H9 (cell line): Measurements from ENCODE around the gene KCNMA1. TPM values are rescaled to one million over a fixed set of nuclear protein-coding genes. Genes with fewer than 3 reads are reported as not detected.

Experiments used
- DNase-seq: peaks from one replicate; pipeline ENCODE4 v3.0.0-alpha.2; 2017
- H2AFZ ChIP-seq: one replicate; pipeline ENCODE4 v1.6.1; 2013; ENCODE audit warnings: mild to moderate bottlenecking, low read length, control low read depth, moderate library complexity
- H2AK5ac ChIP-seq: 2 replicates; pipeline ENCODE4 v1.6.1; 2013; ENCODE audit warnings: low read length, control low read depth, mixed read lengths; ENCODE audit not compliant: insufficient read length
- H2BK120ac ChIP-seq: one replicate; pipeline ENCODE4 v1.6.1; 2013; ENCODE audit warnings: low read depth, mild to moderate bottlenecking, low read length, control low read depth, inconsistent platforms; ENCODE audit not compliant: poor library complexity, severe bottlenecking
- H2BK12ac ChIP-seq: 2 replicates; pipeline ENCODE4 v1.6.1; 2013; ENCODE audit warnings: low read length, control low read depth, mixed read lengths, low read depth; ENCODE audit not compliant: insufficient read length
- H2BK15ac ChIP-seq: 2 replicates; pipeline ENCODE4 v1.6.1; 2013; ENCODE audit warnings: low read depth, low read length, control low read depth
- H2BK20ac ChIP-seq: one replicate; pipeline ENCODE4 v1.6.1; 2013; ENCODE audit warnings: low read depth, mild to moderate bottlenecking, low read length, control low read depth, inconsistent platforms; ENCODE audit not compliant: poor library complexity, severe bottlenecking
- H2BK5ac ChIP-seq: 2 replicates; pipeline ENCODE4 v1.6.1; 2013; ENCODE audit warnings: low read length, control low read depth, mixed read lengths; ENCODE audit not compliant: insufficient read length
- H3K14ac ChIP-seq: 2 replicates; pipeline ENCODE4 v1.6.1; 2013; ENCODE audit warnings: low read length, control low read depth; ENCODE audit not compliant: insufficient read depth
- H3K18ac ChIP-seq: 2 replicates; pipeline ENCODE4 v1.6.1; 2013; ENCODE audit warnings: low read depth, mild to moderate bottlenecking, mixed read lengths, low read length, control low read depth; ENCODE audit not compliant: insufficient read length
- H3K23ac ChIP-seq: 2 replicates; pipeline ENCODE4 v1.6.1; 2013; ENCODE audit warnings: low read length, control low read depth, mixed read lengths, low read depth; ENCODE audit not compliant: insufficient read length
- H3K23me2 ChIP-seq: 2 replicates; pipeline ENCODE4 v1.6.1; 2013; ENCODE audit warnings: low read depth, mild to moderate bottlenecking, mixed read lengths, low read length, control low read depth; ENCODE audit not compliant: insufficient read length, poor library complexity, severe bottlenecking
- H3K27ac ChIP-seq: 2 replicates; pipeline ENCODE4 v1.5.1; 2013; ENCODE audit warnings: low read length, control low read depth, mixed read lengths, low read depth; ENCODE audit not compliant: insufficient read length
- H3K27me3 ChIP-seq: 2 replicates; pipeline ENCODE4 v1.6.1; 2013; ENCODE audit warnings: low read length, control low read depth, inconsistent platforms; ENCODE audit not compliant: insufficient read depth
- H3K4ac ChIP-seq: 2 replicates; pipeline ENCODE4 v1.6.1; 2013; ENCODE audit warnings: low read depth, mild to moderate bottlenecking, control low read depth, inconsistent platforms, low read length, moderate library complexity
- H3K4me1 ChIP-seq: 2 replicates; pipeline ENCODE4 v1.6.1; 2013; ENCODE audit warnings: low read length, control low read depth, inconsistent platforms; ENCODE audit not compliant: insufficient read depth
- H3K4me2 ChIP-seq: 2 replicates; pipeline ENCODE4 v1.6.1; 2013; ENCODE audit warnings: low read length, control low read depth, mixed read lengths; ENCODE audit not compliant: insufficient read length, insufficient read depth
- H3K56ac ChIP-seq: 2 replicates; pipeline ENCODE4 v1.6.1; 2013; ENCODE audit warnings: low read depth, mild to moderate bottlenecking, mixed read lengths, low read length, control low read depth; ENCODE audit not compliant: insufficient read length
- H3K79me1 ChIP-seq: 2 replicates; pipeline ENCODE4 v1.6.1; 2013; ENCODE audit warnings: low read depth, mild to moderate bottlenecking, moderate library complexity, low read length, control low read depth, inconsistent platforms; ENCODE audit not compliant: insufficient read depth, poor library complexity, severe bottlenecking
- H3K79me2 ChIP-seq: 2 replicates; pipeline ENCODE4 v1.6.1; 2013; ENCODE audit warnings: low read length, control low read depth, inconsistent platforms; ENCODE audit not compliant: insufficient read depth
- H3K9ac ChIP-seq: 2 replicates; pipeline ENCODE4 v1.6.1; 2013; ENCODE audit warnings: low read length, control low read depth, mixed read lengths; ENCODE audit not compliant: insufficient read length; ENCODE audit errors: extremely low read depth
- H3K9me3 ChIP-seq: one replicate; pipeline ENCODE4 v1.6.1; 2013; ENCODE audit warnings: low read depth, low read length, inconsistent platforms; ENCODE audit not compliant: control insufficient read depth
- H3T11ph ChIP-seq: one replicate; pipeline ENCODE4 v1.6.1; 2013; ENCODE audit warnings: mild to moderate bottlenecking, low read length, control low read depth, inconsistent platforms
- H4K20me1 ChIP-seq: one replicate; pipeline ENCODE4 v1.6.1; 2013; ENCODE audit not compliant: control insufficient read depth, insufficient read length, insufficient read depth
- H4K5ac ChIP-seq: 2 replicates; pipeline ENCODE4 v1.6.1; 2013; ENCODE audit warnings: low read depth, mild to moderate bottlenecking, mixed read lengths, low read length, control low read depth; ENCODE audit not compliant: insufficient read length
- H4K8ac ChIP-seq: replicated peaks from 2 replicates; pipeline ENCODE4 v1.6.1; 2013; ENCODE audit warnings: low read length, control low read depth, mixed read lengths, low read depth; ENCODE audit not compliant: insufficient read length
- H4K91ac ChIP-seq: 2 replicates; pipeline ENCODE4 v1.6.1; 2013; ENCODE audit warnings: low read depth, mild to moderate bottlenecking, moderate library complexity, mixed read lengths, low read length, control low read depth; ENCODE audit not compliant: insufficient read length
- H3K27ac Mint-ChIP-seq, 3 experiments: 2 replicates in 2 of 3; 3 replicates in 1 of 3; pipeline ENCODE4 v1.8.0; 2020 to 2021; ENCODE audit warnings: mixed read lengths in 3 of 3, mild to moderate bottlenecking in 1 of 3, moderate library complexity in 1 of 3
- H3K27me3 Mint-ChIP-seq: 2 replicates; pipeline ENCODE4 v1.8.0; 2021; ENCODE audit warnings: low read depth, mild to moderate bottlenecking, moderate library complexity, mixed read lengths
- H3K36me3 Mint-ChIP-seq, 3 experiments: 2 replicates in 2 of 3; 3 replicates in 1 of 3; pipeline ENCODE4 v1.8.0; 2020 to 2021; ENCODE audit warnings: low read depth in 3 of 3, mixed read lengths in 3 of 3; ENCODE audit not compliant: insufficient read depth in 1 of 3
- H3K4me1 Mint-ChIP-seq, 2 experiments: 2 replicates each; pipeline ENCODE4 v1.8.0; 2020; ENCODE audit warnings: mixed read lengths in 2 of 2
- H3K4me3 Mint-ChIP-seq, 2 experiments: 2 replicates in 1 of 2; 3 replicates in 1 of 2; pipeline ENCODE4 v1.8.0; 2020 to 2021; ENCODE audit warnings: mild to moderate bottlenecking in 2 of 2, mixed read lengths in 2 of 2, moderate library complexity in 1 of 2
- H3K9me3 Mint-ChIP-seq, 2 experiments: 2 replicates in 1 of 2; 3 replicates in 1 of 2; pipeline ENCODE4 v1.8.0; 2020; ENCODE audit warnings: mild to moderate bottlenecking in 2 of 2, mixed read lengths in 2 of 2, moderate library complexity in 1 of 2
- WGBS: extraction: QIAGEN DNeasy Blood & Tissue Kit; methylation state at CpG from one replicate; pipeline ENCODE4 v1.1.7; 2013; ENCODE audit warnings: missing lambda C conversion rate, low lambda C conversion rate, mixed read lengths; ENCODE audit not compliant: insufficient read length; ENCODE audit errors: extremely low coverage; 5-methylcytosine and 5-hydroxymethylcytosine counted together
- total RNA-seq: library from RNA; stranded (reverse); gene quantifications from 2 replicates; pipeline ENCODE4 v1.2.1, GENCODE V29; 2021
- TF ChIP-seq, protein P1 (sequence below): fragments of 200-600 bp; sonication (generic); conservative IDR thresholded peaks from 3 replicates; pipeline ENCODE4 v1.8.0; 2021; ENCODE audit warnings: antibody characterized with exemption, mild to moderate bottlenecking

KCNMA1 gene
- total RNA-seq, 1 experiment from 2014 or later: 2.0 TPM

GRCh38 chr10:77643795-77644468 lies 6.3 kb upstream of the KCNMA1 start:
- peaks cover 10 to 17% of the 10 kb centered on the region in 2 experiments for H3K4me1 Mint-ChIP-seq
- no peak overlapping the region for H2BK12ac ChIP-seq
- no peaks in the 10 kb centered on the region for H3K79me1 ChIP-seq
- H2BK5ac ChIP-seq: no peak overlapping the region
- peak; percentile 73 for DNase-seq
- H4K8ac ChIP-seq: no peak overlapping the region
- peaks cover 16% of the 10 kb centered on the region for H3K27me3 ChIP-seq
- no peak overlapping the region for H4K5ac ChIP-seq
- no peak overlapping the region for H3K18ac ChIP-seq
- no peak overlapping the region for H3K9ac ChIP-seq
- no CpG with 5 or more reads among the region's 6 CpGs for WGBS
- peaks cover 2 to 22% (median 7%) of the 10 kb centered on the region in 3 experiments; a peak in 6 of 7 replicates for H3K36me3 Mint-ChIP-seq
- H3K9me3 Mint-ChIP-seq: peaks cover 22 to 24% of the 10 kb centered on the region in 2 experiments
- H4K20me1 ChIP-seq: no peaks in the 10 kb centered on the region
- no peak overlapping the region for H3K14ac ChIP-seq
- H3K27me3 Mint-ChIP-seq: peaks cover 51% of the 10 kb centered on the region
- no peaks in the 10 kb centered on the region for H3K9me3 ChIP-seq
- H3K23ac ChIP-seq: no peak overlapping the region
- no peak overlapping the region for H3K27ac Mint-ChIP-seq
- no peak overlapping the region for H2BK20ac ChIP-seq
- H3K79me2 ChIP-seq: no peaks in the 10 kb centered on the region
- TF ChIP-seq, protein P1, sequence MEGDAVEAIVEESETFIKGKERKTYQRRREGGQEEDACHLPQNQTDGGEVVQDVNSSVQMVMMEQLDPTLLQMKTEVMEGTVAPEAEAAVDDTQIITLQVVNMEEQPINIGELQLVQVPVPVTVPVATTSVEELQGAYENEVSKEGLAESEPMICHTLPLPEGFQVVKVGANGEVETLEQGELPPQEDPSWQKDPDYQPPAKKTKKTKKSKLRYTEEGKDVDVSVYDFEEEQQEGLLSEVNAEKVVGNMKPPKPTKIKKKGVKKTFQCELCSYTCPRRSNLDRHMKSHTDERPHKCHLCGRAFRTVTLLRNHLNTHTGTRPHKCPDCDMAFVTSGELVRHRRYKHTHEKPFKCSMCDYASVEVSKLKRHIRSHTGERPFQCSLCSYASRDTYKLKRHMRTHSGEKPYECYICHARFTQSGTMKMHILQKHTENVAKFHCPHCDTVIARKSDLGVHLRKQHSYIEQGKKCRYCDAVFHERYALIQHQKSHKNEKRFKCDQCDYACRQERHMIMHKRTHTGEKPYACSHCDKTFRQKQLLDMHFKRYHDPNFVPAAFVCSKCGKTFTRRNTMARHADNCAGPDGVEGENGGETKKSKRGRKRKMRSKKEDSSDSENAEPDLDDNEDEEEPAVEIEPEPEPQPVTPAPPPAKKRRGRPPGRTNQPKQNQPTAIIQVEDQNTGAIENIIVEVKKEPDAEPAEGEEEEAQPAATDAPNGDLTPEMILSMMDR: peak; percentile 77
- no peak overlapping the region for H3K27ac ChIP-seq
- peaks cover 2% of the 10 kb centered on the region for H3K23me2 ChIP-seq
- H2AK5ac ChIP-seq: no peak overlapping the region
- H2BK120ac ChIP-seq: no peak overlapping the region
- no peak overlapping the region for H3K4me2 ChIP-seq
- H2BK15ac ChIP-seq: no peak overlapping the region
- H2AFZ ChIP-seq: no peak overlapping the region
- H3T11ph ChIP-seq: no peak overlapping the region
- H3K4ac ChIP-seq: no peak overlapping the region
- no peak overlapping the region for H3K56ac ChIP-seq
- peaks cover 2% of the 10 kb centered on the region for H3K4me1 ChIP-seq
- no peak overlapping the region for H3K4me3 Mint-ChIP-seq
- H4K91ac ChIP-seq: no peak overlapping the region
